Adrenal gland (tissue), 12 donors: ENCODE measurements around the gene VEZF1. TPM values are rescaled to one million over a fixed set of nuclear protein-coding genes. Genes with fewer than 3 reads are reported as not detected.
A peak's percentile ranks its signal among the peaks of the same experiment; 100 is the strongest.

Source experiments
- DNase-seq, 7 donors: peaks; one replicate each; pipeline ENCODE4 v3.0.0-alpha.2; 2019 to 2020
- H3K27ac ChIP-seq, 5 donors: fragments of 200-600 bp; sonication (generic) in 4 of 5; 1 replicate in 3 of 5; 2 replicates in 2 of 5; pipeline versions ENCODE4 v1.5.1 to v1.8.0; 2016 to 2020; ENCODE audit warnings: mild to moderate bottlenecking in 1 of 5
- H3K27me3 ChIP-seq: fragments of 200-600 bp; 2 replicates; pipeline ENCODE4 v1.8.0; 2021
- H3K36me3 ChIP-seq, 2 donors: fragments of 200-600 bp; replicated peaks in 1 of 2; 1 replicate in 1 of 2; 2 replicates in 1 of 2; pipeline versions ENCODE4 v1.5.1 to v1.8.0; 2018 to 2022
- H3K4me1 ChIP-seq, 2 donors: fragments of 200-600 bp; replicated peaks in 1 of 2; 1 replicate in 1 of 2; 2 replicates in 1 of 2; pipeline versions ENCODE4 v1.5.1 to v1.8.0; 2018 to 2021
- H3K4me3 ChIP-seq, 4 donors: fragments of 200-600 bp; sonication (generic) in 3 of 4; one replicate each; pipeline ENCODE4 v1.5.1; 2016 to 2018
- H3K9me3 ChIP-seq, 3 donors: fragments of 200-600 bp; sonication (generic) in 1 of 3; replicated peaks in 1 of 3; 1 replicate in 2 of 3; 2 replicates in 1 of 3; pipeline versions ENCODE4 v1.5.1 to v1.8.0; 2016 to 2021
- POLR2A ChIP-seq, 2 donors: fragments of 450-650 bp; IDR thresholded peaks; one replicate each; pipeline ENCODE4 v1.6.1; 2017; ENCODE audit warnings: antibody characterized with exemption in 2 of 2, mild to moderate bottlenecking in 2 of 2, moderate library complexity in 1 of 2
- WGBS, 4 donors: extraction: QIAGEN DNeasy Blood & Tissue Kit in 2 of 4; methylation state at CpG; one replicate each; pipeline versions ENCODE4 v1.1.5 to v1.1.7; 2013 to 2017; 5-methylcytosine and 5-hydroxymethylcytosine counted together
- intact Hi-C, 2 donors: fragments of 100-400 bp; cut with DNase I; formaldehyde crosslinking; loops; one replicate each; pipeline versions ENCODE4 v1.14.1 to v1.15.0; 2022 to 2023
- polyA plus RNA-seq, 3 donors: library from polyadenylated mRNA; stranded (reverse); fragments of 200-250 nt in 2 of 3; fragments of 350-450 nt in 1 of 3; fragmentation: Illumina TruSeq in 1 of 3; extraction: RNeasy Lipid Tissue Mini Kit (QIAGEN cat#74804) in 1 of 3; gene quantifications; one replicate each; pipeline ENCODE4 v1.2.3, GENCODE V29; 2013 to 2014
- small RNA-seq, 2 donors: library from RNA; depleted of rRNA; stranded (forward); fragments of <200 nt; gene quantifications; one replicate each; pipeline ENCODE3, GENCODE V24; 2016
- total RNA-seq, 9 donors: library from RNA; depleted of rRNA in 4 of 9; stranded (reverse); fragments of >200 nt in 4 of 9; fragments of 120-200 nt in 1 of 9; fragmentation: NEBNext Ultra II Directional in 1 of 9; extraction: Animal tissue kit (Norgen Biotek cat#: 25700) in 1 of 9; gene quantifications; one replicate each; pipeline versions ENCODE4 v1.1.0 to v1.2.4, GENCODE V29; 2013 to 2023
- TF ChIP-seq, protein P1 (sequence below), 6 experiments: fragments of 450-650 bp in 4 of 6; fragments of 200-600 bp in 2 of 6; sonication (generic) in 1 of 6; IDR thresholded peaks; 1 replicate in 5 of 6; 2 replicates in 1 of 6; pipeline versions ENCODE4 v1.5.1 to v1.8.0; 2016 to 2021; ENCODE audit warnings: antibody characterized with exemption in 6 of 6, mild to moderate bottlenecking in 2 of 6, moderate library complexity in 1 of 6
- donor health status: healthy with polysubstance abuse.
- donor health status: Bipolar disorder and iron deficiency.
- donor health status: DM: yes; HTN: yes; CAD: no.
- donor health status: DM: no; HTN: no; CAD: no.
- donor health status: DM: no; HTN: no; CAD: no.
- donor health status: DM: yes; HTN: yes; CAD: no.

VEZF1 gene
- total and polyA plus RNA-seq, 12 donors: 14.1 to 105 (median 65.1) TPM

GRCh38 chr17:57926723-57927047 is 61.4 kb downstream of the VEZF1 start:
- Histone ChIP-seq H3K36me3 (no peaks in the 10 kb centered on the region), H3K27ac (no peak overlapping the region), H3K9me3 (no peaks in the 10 kb centered on the region), H3K4me3 (no peak overlapping the region), H3K4me1 (peaks cover 16 to 44% of the 10 kb centered on the region in 2 donors), H3K27me3 (no peaks in the 10 kb centered on the region)
- intact Hi-C loops: no loop called here
- WGBS, 4 donors: 80 to 87% (median 86%) methylated on average over 7 of the region's 7 CpGs
- TF ChIP-seq POLR2A (IDR thresholded peaks at IDR 0.05): no peak
- TF ChIP-seq, protein P1, sequence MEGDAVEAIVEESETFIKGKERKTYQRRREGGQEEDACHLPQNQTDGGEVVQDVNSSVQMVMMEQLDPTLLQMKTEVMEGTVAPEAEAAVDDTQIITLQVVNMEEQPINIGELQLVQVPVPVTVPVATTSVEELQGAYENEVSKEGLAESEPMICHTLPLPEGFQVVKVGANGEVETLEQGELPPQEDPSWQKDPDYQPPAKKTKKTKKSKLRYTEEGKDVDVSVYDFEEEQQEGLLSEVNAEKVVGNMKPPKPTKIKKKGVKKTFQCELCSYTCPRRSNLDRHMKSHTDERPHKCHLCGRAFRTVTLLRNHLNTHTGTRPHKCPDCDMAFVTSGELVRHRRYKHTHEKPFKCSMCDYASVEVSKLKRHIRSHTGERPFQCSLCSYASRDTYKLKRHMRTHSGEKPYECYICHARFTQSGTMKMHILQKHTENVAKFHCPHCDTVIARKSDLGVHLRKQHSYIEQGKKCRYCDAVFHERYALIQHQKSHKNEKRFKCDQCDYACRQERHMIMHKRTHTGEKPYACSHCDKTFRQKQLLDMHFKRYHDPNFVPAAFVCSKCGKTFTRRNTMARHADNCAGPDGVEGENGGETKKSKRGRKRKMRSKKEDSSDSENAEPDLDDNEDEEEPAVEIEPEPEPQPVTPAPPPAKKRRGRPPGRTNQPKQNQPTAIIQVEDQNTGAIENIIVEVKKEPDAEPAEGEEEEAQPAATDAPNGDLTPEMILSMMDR (IDR thresholded peaks at IDR 0.05): no peak
- DNase-seq: no peak

DNA sequence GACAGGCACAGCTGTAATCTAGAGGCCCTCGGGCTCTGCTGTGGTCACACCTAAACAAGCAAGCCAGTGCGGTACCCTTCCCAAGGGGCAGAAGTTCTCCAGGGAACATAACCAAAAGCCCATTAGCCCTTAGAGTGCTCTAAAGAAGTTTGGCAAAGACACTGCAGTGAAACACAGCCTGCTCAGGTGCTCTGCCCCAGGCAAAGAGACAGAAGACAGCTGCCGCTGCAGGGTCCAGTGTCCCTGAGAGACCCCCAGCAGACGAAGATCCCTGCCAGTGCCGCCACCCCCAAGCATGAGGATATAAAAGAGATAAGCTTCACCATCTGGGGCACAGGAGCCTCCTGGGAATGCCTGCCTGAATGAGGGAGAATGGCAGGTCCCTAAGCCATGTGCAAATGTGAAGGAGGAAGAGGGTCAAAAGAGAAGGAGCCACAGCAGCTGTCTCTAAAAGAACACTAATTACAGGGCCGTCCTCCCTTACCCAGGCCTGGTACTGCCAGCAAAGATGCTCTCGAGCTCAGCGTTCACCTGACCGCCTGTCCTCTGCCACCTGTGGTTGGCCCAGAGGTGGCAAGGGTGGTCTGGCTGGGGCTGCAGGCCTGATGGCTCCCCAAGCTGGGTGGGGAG is 62.6 kb downstream of the VEZF1 start:
- no peak overlapping the region for H3K27ac ChIP-seq
- WGBS, 4 donors: 70 to 90% (median 83%) methylated on average over 8 to 9 of the region's 9 CpGs
- no peak for DNase-seq
- H3K4me3 ChIP-seq: no peak overlapping the region
- H3K27me3 ChIP-seq: no peaks in the 10 kb centered on the region
- H3K9me3 ChIP-seq: no peaks in the 10 kb centered on the region
- no peaks in the 10 kb centered on the region for H3K36me3 ChIP-seq
- intact Hi-C loops: no loop called here
- peaks cover 28 to 44% of the 10 kb centered on the region in 2 donors for H3K4me1 ChIP-seq
- TF ChIP-seq POLR2A (IDR thresholded peaks at IDR 0.05): no peak
- TF ChIP-seq, protein P1 (IDR thresholded peaks at IDR 0.05): no peak

- Histone ChIP-seq H3K36me3 (no peaks in the 10 kb centered on the region), H3K4me3 (no peak overlapping the region), H3K27me3 (no peaks in the 10 kb centered on the region), H3K27ac (no peak overlapping the region), H3K4me1 (peaks cover 28 to 45% of the 10 kb centered on the region in 2 donors), H3K9me3 (no peaks in the 10 kb centered on the region)
- DNase-seq: peak in 2 of 7 donors; percentile 49 to 83
- 60 to 91% (median 78%) methylated on average over 3 to 4 of the region's 4 CpGs for WGBS, 4 donors
- intact Hi-C loops: no loop called here
- TF ChIP-seq, protein P1 (IDR thresholded peaks at IDR 0.05): no peak
- no peak for TF ChIP-seq POLR2A (IDR thresholded peaks at IDR 0.05)
Observed at GRCh38 chr17:57924677-57925076, 63.4 kb downstream of the VEZF1 start.

Small RNA genes lying within 50 kb of the gene (small RNA-seq; reads per million reads assigned to genes)
- 0 reads per million in 2 donors for gene AC015813.4

Other genes starting within 250 kb of the VEZF1 start
- not detected for gene CCDC182, start 243.0 kb downstream of the VEZF1 start, total RNA-seq
- gene CCDC182, start 243.0 kb downstream of the VEZF1 start, polyA plus RNA-seq: not detected
- 10 to 100 TPM in 8 of 9 donors, 1 to 10 TPM in 1; 8.5 to 90.6 (median 42.0) TPM for gene MRPS23, start 138.2 kb downstream of the VEZF1 start, total RNA-seq
- gene MRPS23, start 138.2 kb downstream of the VEZF1 start, polyA plus RNA-seq: 10 to 100 TPM; 10.3 to 70.4 (median 10.8) TPM
- gene CUEDC1, start 32.8 kb downstream of the VEZF1 start, total RNA-seq: 10 to 100 TPM in 8 of 9 donors, 1 to 10 TPM in 1; 9.4 to 47.3 (median 38.0) TPM
- 10 to 100 TPM; 19.9 to 45.1 (median 40.1) TPM for gene CUEDC1, start 32.8 kb downstream of the VEZF1 start, polyA plus RNA-seq
- gene SRSF1, start 19.0 kb upstream of the VEZF1 start, total RNA-seq: 100 to 1,000 TPM; 131 to 236 (median 206) TPM
- gene SRSF1, start 19.0 kb upstream of the VEZF1 start, polyA plus RNA-seq: 100 to 1,000 TPM; 105 to 276 (median 137) TPM
- 100 to 1,000 TPM in 1 of 9 donors, 10 to 100 TPM in 8; 18.5 to 207 (median 46.6) TPM for gene DYNLL2, start 95.2 kb upstream of the VEZF1 start, total RNA-seq
- gene DYNLL2, start 95.2 kb upstream of the VEZF1 start, polyA plus RNA-seq: 100 to 1,000 TPM in 1 of 3 donors, 10 to 100 TPM in 2; 19.8 to 194 (median 31.0) TPM
- not detected for gene OR4D1, start 160.1 kb upstream of the VEZF1 start, total RNA-seq
- gene OR4D1, start 160.1 kb upstream of the VEZF1 start, polyA plus RNA-seq: under 1 TPM in 1 of 3 donors, not detected in 2; under 0.01 TPM
- gene OR4D2, start 178.7 kb upstream of the VEZF1 start, total RNA-seq: not detected
- not detected for gene OR4D2, start 178.7 kb upstream of the VEZF1 start, polyA plus RNA-seq
- gene EPX, start 204.5 kb upstream of the VEZF1 start, total RNA-seq: not detected
- gene EPX, start 204.5 kb upstream of the VEZF1 start, polyA plus RNA-seq: not detected
- gene MKS1, start 231.0 kb upstream of the VEZF1 start, total RNA-seq: 10 to 100 TPM in 8 of 9 donors, 1 to 10 TPM in 1; 9.1 to 21.1 (median 14.8) TPM
- gene MKS1, start 231.0 kb upstream of the VEZF1 start, polyA plus RNA-seq: 10 to 100 TPM; 11.8 to 28.2 (median 20.7) TPM